HEK293 (cell line): ENCODE measurements around the gene PNCK.

Experiments used
- CTCF ChIA-PET: fragments of 350-600 bp; formaldehyde crosslinking; extraction: SDS; loops from one replicate; lab custom pipeline; 2021; ENCODE audit warnings: antibody characterized with exemption; lab: Yijun Ruan, JAX
- POLR2A ChIA-PET: fragments of 300-600 bp; formaldehyde crosslinking; extraction: SDS; loops from one replicate; lab custom pipeline; 2020; ENCODE audit warnings: antibody characterized with exemption, inconsistent platforms; lab: Yijun Ruan, JAX
- H3K27ac ChIP-seq: fragments of 200-500 bp; sonication (Bioruptor generic); 2 replicates; pipeline ENCODE4 v1.5.1; 2014; ENCODE audit warnings: low read depth, low read length, control low read depth, inconsistent platforms; ENCODE audit errors: extremely low read depth
- H3K36me3 ChIP-seq, 2 experiments: fragments of 200-500 bp in 1 of 2; sonication (Bioruptor generic) in 1 of 2; 1 replicate in 1 of 2; 2 replicates in 1 of 2; pipeline ENCODE4 v1.5.1; 2014 to 2017; ENCODE audit warnings: inconsistent platforms in 2 of 2, low read length in 2 of 2; ENCODE audit not compliant: control insufficient read depth in 2 of 2, insufficient read depth in 1 of 2
- H3K4me1 ChIP-seq: fragments of 200-500 bp; sonication (Bioruptor generic); 2 replicates; pipeline ENCODE4 v1.5.1; 2014; ENCODE audit warnings: mild to moderate bottlenecking, low read length, inconsistent platforms; ENCODE audit not compliant: control insufficient read depth, insufficient read depth
- H3K4me3 ChIP-seq: 2 replicates; pipeline ENCODE4 v1.5.1; 2011; ENCODE audit warnings: low read depth, mild to moderate bottlenecking, control low read depth, low read length, moderate library complexity
- H3K9me3 ChIP-seq: fragments of 200-500 bp; sonication (Bioruptor generic); 2 replicates; pipeline ENCODE4 v1.5.1; 2014; ENCODE audit warnings: low read depth, low read length, inconsistent platforms; ENCODE audit not compliant: control insufficient read depth, insufficient read depth
- GLI2 ChIP-seq: fragments of 450-650 bp; formaldehyde crosslinking; IDR thresholded peaks from 2 replicates; pipeline ENCODE4; 2017; ENCODE audit warnings: missing biosample characterization, missing genetic modification characterization, low read depth, borderline replicate concordance
- INSM2 ChIP-seq: fragments of 450-650 bp; formaldehyde crosslinking; IDR thresholded peaks from 2 replicates; pipeline ENCODE4 v1.5.1; 2016; ENCODE audit warnings: missing biosample characterization, missing genetic modification characterization
- MYNN ChIP-seq: fragments of 450-650 bp; formaldehyde crosslinking; IDR thresholded peaks from 2 replicates; pipeline ENCODE4 v1.5.1; 2016; ENCODE audit warnings: missing biosample characterization, missing genetic modification characterization, borderline replicate concordance
- ZIC2 ChIP-seq: fragments of 450-650 bp; formaldehyde crosslinking; IDR thresholded peaks from 2 replicates; pipeline ENCODE4 v1.5.1; 2016; ENCODE audit warnings: missing biosample characterization, missing genetic modification characterization
- ZNF112 ChIP-seq: fragments of 450-650 bp; formaldehyde crosslinking; IDR thresholded peaks from 2 replicates; pipeline ENCODE4 v1.5.0; 2017; ENCODE audit warnings: missing biosample characterization, missing genetic modification characterization
- ZNF138 ChIP-seq: fragments of 450-650 bp; formaldehyde crosslinking; IDR thresholded peaks from 2 replicates; pipeline ENCODE4 v1.5.1; 2016; ENCODE audit warnings: missing biosample characterization, missing genetic modification characterization, borderline replicate concordance
- ZNF169 ChIP-seq: fragments of 450-650 bp; formaldehyde crosslinking; IDR thresholded peaks from 2 replicates; pipeline ENCODE4 v1.5.1; 2016; ENCODE audit warnings: missing biosample characterization, missing genetic modification characterization
- ZNF214 ChIP-seq: fragments of 450-650 bp; formaldehyde crosslinking; IDR thresholded peaks from 2 replicates; pipeline ENCODE4 v1.5.1; 2017; ENCODE audit warnings: missing biosample characterization, mild to moderate bottlenecking, missing genetic modification characterization, borderline replicate concordance
- ZNF223 ChIP-seq: fragments of 450-650 bp; formaldehyde crosslinking; IDR thresholded peaks from 2 replicates; pipeline ENCODE4 v1.5.1; 2016; ENCODE audit warnings: missing biosample characterization, missing genetic modification characterization
- ZNF280C ChIP-seq: fragments of 450-650 bp; formaldehyde crosslinking; IDR thresholded peaks from 2 replicates; pipeline ENCODE4 v1.5.1; 2016; ENCODE audit warnings: missing biosample characterization, missing genetic modification characterization
- ZNF335 ChIP-seq: fragments of 450-650 bp; formaldehyde crosslinking; conservative IDR thresholded peaks from 2 replicates; pipeline ENCODE4 v1.5.1; 2016; ENCODE audit warnings: missing biosample characterization, missing genetic modification characterization
- ZNF398 ChIP-seq: fragments of 450-650 bp; formaldehyde crosslinking; IDR thresholded peaks from 2 replicates; pipeline ENCODE4 v1.5.1; 2017; ENCODE audit warnings: missing biosample characterization, missing genetic modification characterization
- ZNF513 ChIP-seq: fragments of 450-650 bp; IDR thresholded peaks from 2 replicates; pipeline ENCODE4 v1.5.1; 2018; ENCODE audit warnings: missing biosample characterization, missing genetic modification characterization
- ZNF704 ChIP-seq: fragments of 450-650 bp; formaldehyde crosslinking; IDR thresholded peaks from 2 replicates; pipeline ENCODE4 v1.5.1; 2016; ENCODE audit warnings: missing biosample characterization, missing genetic modification characterization
- ZNF830 ChIP-seq: fragments of 450-650 bp; IDR thresholded peaks from 2 replicates; pipeline ENCODE4 v1.5.0; 2018; ENCODE audit warnings: missing biosample characterization, missing genetic modification characterization, low read depth, mild to moderate bottlenecking, moderate library complexity
- ZNF843 ChIP-seq: fragments of 450-650 bp; formaldehyde crosslinking; IDR thresholded peaks from 2 replicates; pipeline ENCODE4 v1.5.1; 2016; ENCODE audit warnings: missing biosample characterization, missing genetic modification characterization
- TF ChIP-seq, protein P1 (sequence below): fragments of 450-650 bp; formaldehyde crosslinking; IDR thresholded peaks from 2 replicates; pipeline ENCODE4 v1.5.1; 2017; ENCODE audit warnings: missing biosample characterization, missing genetic modification characterization

PNCK gene

GRCh38 chrX:153631907-153632594 lies 41.6 kb downstream of the PNCK start:
- TF ChIP-seq ZNF280C (tag by site-specific recombination), result no peak
- no peak for TF ChIP-seq ZNF138
- TF ChIP-seq ZNF169 (tag by site-specific recombination), result no peak
- TF ChIP-seq ZNF704 (tag by site-specific recombination), result no peak
- TF ChIP-seq INSM2 (tag by site-specific recombination), result no peak
- no peak for TF ChIP-seq ZNF335 (tag by site-specific recombination)
- no peak for TF ChIP-seq ZNF112 (tag by site-specific recombination)
- no peak for TF ChIP-seq MYNN (tag by site-specific recombination)
- TF ChIP-seq ZNF214 (tag by site-specific recombination), result no peak
- no peak for TF ChIP-seq ZNF843 (tag by site-specific recombination)
- TF ChIP-seq ZNF398, result no peak
- no peak for TF ChIP-seq ZIC2 (tag by site-specific recombination)
- TF ChIP-seq ZNF830, result no peak
- TF ChIP-seq ZNF223 (tag by site-specific recombination), result no peak
- TF ChIP-seq GLI2 (tag by site-specific recombination), result no peak
- TF ChIP-seq, protein P1, sequence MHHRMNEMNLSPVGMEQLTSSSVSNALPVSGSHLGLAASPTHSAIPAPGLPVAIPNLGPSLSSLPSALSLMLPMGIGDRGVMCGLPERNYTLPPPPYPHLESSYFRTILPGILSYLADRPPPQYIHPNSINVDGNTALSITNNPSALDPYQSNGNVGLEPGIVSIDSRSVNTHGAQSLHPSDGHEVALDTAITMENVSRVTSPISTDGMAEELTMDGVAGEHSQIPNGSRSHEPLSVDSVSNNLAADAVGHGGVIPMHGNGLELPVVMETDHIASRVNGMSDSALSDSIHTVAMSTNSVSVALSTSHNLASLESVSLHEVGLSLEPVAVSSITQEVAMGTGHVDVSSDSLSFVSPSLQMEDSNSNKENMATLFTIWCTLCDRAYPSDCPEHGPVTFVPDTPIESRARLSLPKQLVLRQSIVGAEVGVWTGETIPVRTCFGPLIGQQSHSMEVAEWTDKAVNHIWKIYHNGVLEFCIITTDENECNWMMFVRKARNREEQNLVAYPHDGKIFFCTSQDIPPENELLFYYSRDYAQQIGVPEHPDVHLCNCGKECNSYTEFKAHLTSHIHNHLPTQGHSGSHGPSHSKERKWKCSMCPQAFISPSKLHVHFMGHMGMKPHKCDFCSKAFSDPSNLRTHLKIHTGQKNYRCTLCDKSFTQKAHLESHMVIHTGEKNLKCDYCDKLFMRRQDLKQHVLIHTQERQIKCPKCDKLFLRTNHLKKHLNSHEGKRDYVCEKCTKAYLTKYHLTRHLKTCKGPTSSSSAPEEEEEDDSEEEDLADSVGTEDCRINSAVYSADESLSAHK (tag by site-specific recombination), result no peak
- no peak for TF ChIP-seq ZNF513 (tag by site-specific recombination)
- H3K4me3 ChIP-seq, result no peak overlapping the region
- no peaks in the 10 kb centered on the region for H3K36me3 ChIP-seq
- ChIA-PET CTCF (interaction anchor here (0.6 to 2.9 kb wide), 9 partner anchors 9 to 263 kb away, joined by 3 to 11 read pairs (median 3); no protein-coding TSS in a partner anchor), POLR2A (interaction anchor here (0.9 kb wide), 1 partner anchor 77 kb away, joined by 3 read pairs; no protein-coding TSS in a partner anchor)
- H3K27ac ChIP-seq, result no peak overlapping the region
- no peaks in the 10 kb centered on the region for H3K4me1 ChIP-seq
- H3K9me3 ChIP-seq, result no peaks in the 10 kb centered on the region
